Hematopoietic multipotent progenitor cell treated with erythropoietin and hydrocortisone succinate and interleukin-3 and kit ligand, for 17 days (in vitro differentiated cells): ENCODE data around the gene PROCR.
A peak's percentile ranks its signal among the peaks of the same experiment; 100 is the strongest.
"Not testable (repeated sequence)": the region's sequence is repeated elsewhere in the genome, so short reads cannot be mapped to it uniquely, and the experiment has no call there.

Experiments
- DNase-seq: peaks from one replicate; pipeline ENCODE4 v3.0.0-alpha.2; 2015; ENCODE audit warnings: low spot score

The PROCR gene

GRCh38 chr20:35193031-35193791 lies 21.3 kb downstream of the PROCR start:
- not testable (repeated sequence) for DNase-seq

GRCh38 chr20:35196313-35196712 lies 24.4 kb downstream of the PROCR start:
- no peak for DNase-seq

- no peak for DNase-seq
These were observed 27.9 kb downstream of the PROCR start for GRCh38 chr20:35199740-35200139.

GRCh38 chr20:35200267-35200666 lies 28.4 kb downstream of the PROCR start:
- no peak for DNase-seq

DNA sequence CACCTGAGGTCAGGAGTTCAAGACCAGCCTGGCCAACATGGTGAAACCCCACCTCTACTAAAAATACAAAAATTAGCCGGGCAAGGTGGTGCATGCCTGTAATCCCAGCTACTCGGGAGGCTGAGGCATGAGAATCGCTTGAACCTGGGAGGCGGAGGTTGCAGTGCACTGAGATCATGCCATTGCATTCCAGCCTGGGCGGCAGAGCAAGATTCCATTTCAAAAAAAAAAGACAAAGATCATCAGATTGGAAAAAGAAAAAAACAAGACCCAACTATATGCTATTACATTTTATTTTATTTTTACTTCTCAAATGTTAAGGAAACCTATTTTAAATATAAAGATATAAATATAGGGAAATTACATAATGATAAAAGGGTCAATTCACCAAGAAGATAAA lies 29.6 kb downstream of the PROCR start:
- not testable (repeated sequence) for DNase-seq

DNA sequence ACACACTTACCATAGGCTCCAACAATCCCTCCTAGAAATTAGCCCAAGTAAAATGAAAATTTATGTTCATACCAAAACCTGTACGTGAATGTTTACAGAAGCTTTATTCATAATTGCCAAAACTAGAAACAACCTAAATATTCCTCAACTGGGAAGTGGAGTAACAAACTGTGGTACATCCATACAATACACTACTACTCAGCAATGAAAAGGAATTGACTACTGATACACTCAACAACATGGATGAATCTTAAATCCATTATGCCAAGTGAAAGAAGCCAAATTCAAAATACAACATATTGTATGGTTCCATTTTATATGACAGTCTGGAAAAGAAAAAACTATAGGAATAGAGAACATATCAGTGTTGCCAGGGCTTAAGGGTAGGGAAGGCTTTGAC lies 34.9 kb downstream of the PROCR start:
- DNase-seq: no peak

DNA sequence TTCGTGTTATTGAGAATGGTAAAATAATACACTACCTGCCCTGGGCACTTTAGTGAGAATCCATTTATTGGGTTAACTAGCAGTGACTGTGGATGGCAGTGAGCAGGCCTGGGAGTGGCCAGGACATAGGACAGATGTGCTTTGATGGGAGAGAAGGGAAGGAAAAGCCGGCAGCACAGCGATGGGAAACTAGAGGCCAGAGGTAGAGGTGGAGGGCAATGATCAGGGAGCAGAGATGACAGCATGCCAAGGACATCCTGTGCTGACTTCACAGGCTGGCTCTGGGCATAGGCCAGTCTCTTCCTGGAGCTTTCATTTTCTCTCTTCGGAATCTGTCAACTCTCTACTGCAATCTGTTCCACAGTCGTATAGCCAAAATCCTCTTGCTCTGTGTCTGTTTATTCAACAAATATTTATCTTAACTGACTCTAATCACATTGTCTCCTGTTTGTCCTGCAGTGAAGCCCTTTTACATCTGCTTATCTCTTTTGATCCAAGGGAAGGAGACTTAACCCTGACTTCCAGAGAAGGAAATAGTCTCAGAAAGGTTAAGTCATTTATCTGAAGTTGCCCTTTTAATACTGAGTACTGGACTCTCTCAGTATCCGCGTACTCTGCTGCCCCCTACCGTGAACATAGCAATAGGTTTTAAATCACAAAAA lies 36.2 kb downstream of the PROCR start:
- DNase-seq: peak; percentile 85

DNA sequence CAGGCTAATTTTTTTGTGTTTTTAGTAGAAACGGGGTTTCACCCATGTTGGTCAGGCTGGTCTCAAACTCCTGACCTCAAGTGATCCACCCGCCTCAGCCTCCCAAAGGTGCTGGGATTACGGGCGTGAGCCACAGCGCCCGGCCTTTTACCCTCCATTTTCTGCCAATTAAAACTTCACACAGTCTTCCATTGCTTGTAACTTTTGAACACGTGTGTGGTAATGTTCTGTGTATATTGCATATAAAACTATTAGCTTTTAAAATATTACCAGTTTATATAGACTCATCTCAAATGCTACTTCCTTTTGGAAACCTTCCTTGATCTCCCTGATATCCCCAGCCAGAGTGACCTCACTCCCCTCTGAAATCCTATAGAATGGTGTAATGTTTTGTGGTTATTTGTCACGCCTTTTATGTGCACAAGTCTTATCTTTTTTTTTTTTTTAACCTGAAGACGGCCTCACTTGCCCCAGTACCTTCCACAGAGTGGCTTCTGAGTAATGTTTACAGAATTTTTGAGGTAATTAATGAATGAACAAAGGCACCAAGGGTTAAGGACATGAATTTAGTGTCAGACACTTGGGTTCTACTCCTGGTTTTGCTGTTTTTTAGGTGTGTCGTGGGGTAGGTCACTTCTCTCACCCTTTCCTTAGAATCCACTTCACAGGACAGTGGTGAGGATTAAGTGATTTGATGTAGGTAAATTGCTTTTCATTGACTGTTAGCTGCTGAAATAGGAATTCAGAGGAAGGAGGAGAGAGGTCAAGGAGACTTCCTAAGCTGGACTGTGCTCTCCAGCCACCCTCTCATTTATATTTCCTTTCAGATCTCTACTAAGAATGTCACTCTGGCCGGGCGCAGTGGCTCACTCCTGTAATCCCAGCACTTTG lies 43.4 kb downstream of the PROCR start:
- no peak for DNase-seq

DNA sequence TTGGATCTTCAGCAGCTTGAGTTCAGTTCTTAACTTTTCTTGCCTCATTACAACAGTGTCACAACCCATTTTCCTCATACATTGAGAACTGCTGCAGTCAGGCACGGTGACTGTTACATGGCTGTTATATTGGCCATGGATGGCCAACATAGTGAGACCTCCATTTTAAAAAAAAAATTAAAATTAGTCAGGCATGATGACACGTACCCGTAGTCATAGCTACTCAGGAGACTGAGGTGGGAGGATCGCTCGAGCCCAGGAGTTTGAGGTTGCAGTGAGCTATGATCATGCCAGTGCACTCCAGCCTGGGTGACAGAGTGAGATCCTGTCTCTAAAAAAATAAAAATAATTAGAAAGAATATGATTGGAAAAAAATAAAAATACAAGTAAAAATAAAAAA lies 44.7 kb downstream of the PROCR start:
- no peak for DNase-seq

DNA sequence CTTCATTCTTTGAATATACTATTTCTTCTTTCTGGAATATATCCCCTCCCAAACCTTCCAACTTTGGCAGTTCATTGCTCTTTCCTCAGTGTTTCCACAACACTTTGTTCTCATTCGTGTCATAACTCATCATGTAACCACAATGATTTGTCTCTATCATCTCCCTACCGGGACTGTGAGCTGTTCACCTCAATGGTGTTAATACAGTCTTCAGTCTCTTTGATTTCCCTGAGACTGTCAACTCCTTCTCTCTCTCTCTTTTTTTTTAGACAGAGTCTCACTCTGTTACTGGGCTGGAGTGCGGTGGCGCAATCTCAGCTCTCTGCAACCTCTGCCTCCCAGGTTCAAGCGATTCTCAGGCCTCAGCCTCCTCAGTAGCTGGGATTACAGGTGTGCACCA lies 52.1 kb downstream of the PROCR start:
- DNase-seq: no peak

DNA sequence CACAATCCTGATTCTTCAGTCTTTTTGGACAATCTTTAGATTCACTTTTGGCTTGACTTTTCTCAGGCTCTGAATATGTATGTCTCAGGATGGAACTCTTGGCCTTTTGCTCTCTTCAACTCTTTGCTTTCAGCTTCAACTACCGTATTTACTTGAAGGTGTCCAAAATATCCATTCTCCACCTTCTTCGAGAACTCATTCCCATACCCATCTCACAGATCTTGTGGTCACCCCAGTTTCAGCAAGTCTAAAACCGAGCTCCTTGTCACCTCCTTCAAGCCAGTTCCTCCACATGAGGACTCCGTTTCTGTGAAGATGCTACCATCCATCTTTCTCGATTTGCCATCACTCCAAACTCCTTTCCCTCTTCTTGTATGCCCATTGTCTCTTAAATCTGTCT lies 52.7 kb downstream of the PROCR start:
- DNase-seq: no peak

- no peak for DNase-seq
These were observed 53.6 kb downstream of the PROCR start for GRCh38 chr20:35225319-35226125.

DNA sequence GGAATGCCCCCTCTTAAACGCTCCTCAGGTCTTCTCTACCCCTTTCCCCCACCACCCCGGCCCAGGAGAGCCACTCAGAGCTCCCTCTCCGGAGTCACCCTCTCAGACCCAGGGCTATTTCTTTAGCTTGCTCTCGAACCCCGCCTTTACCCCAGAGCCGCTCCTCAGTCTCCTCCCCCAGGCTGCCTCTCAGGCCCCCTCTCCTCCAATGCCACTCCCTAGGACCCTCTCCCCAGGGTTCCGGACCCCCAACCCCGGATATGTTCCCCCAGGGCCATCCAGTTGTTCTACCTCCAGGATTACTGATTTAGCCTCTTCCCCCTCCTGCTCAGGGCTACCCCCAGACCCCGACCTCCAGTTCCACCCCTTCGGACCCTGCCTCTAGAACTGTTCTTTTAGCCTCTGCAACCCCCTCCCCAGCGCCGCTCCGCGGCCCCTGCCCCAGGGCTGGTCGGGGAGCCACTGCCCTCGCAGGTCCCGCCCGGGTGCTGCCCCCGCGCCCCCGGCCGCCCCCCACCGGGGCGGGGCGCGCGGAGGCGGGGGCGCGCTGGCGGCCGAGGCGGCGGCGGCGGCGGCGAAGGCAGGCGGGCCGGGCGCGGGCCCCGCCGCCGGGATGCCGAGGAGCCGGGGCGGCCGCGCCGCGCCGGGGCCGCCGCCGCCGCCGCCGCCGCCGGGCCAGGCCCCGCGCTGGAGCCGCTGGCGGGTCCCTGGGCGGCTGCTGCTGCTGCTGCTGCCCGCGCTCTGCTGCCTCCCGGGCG lies 54.4 kb downstream of the PROCR start, which contains the start of gene MMP24:
MMP24 (plus strand) TSS at position 565 of the 758 bp plus-strand sequence; CDS start at position 614, 49 bp downstream.
- DNase-seq: no peak
